Smooth muscle cell (in vitro differentiated cells): ENCODE results near the gene PYGO2. TPM values are rescaled to one million over a fixed set of nuclear protein-coding genes. Genes with fewer than 3 reads are reported as not detected.
A peak's percentile ranks its signal among the peaks of the same experiment; 100 is the strongest.

Experiments used
- DNase-seq: peaks from one replicate; lab custom pipeline; 2025; ENCODE audit not compliant: unreplicated experiment; lab: John Stamatoyannopoulos, UW
- H2AFZ ChIP-seq: fragments of 200-600 bp; sonication (generic); 2 replicates; pipeline ENCODE4 v1.6.0; 2016; ENCODE audit warnings: antibody characterized with exemption, low read depth, mild to moderate bottlenecking
- H3F3A ChIP-seq: fragments of 200-600 bp; sonication (generic); 2 replicates; pipeline ENCODE4 v1.6.0; 2017; ENCODE audit warnings: antibody characterized with exemption, low read depth
- H3K27ac ChIP-seq: fragments of 200-600 bp; sonication (generic); 2 replicates; pipeline ENCODE4 v1.5.1; 2016; ENCODE audit warnings: low read depth, mild to moderate bottlenecking
- H3K27me3 ChIP-seq: fragments of 200-600 bp; sonication (generic); 2 replicates; pipeline ENCODE4 v1.6.1; 2016; ENCODE audit warnings: low read depth, mild to moderate bottlenecking
- H3K36me3 ChIP-seq: fragments of 200-600 bp; sonication (generic); 2 replicates; pipeline ENCODE4 v1.5.1; 2016; ENCODE audit warnings: low read depth
- H3K4me1 ChIP-seq: fragments of 200-600 bp; sonication (generic); 2 replicates; pipeline ENCODE4 v1.5.1; 2016; ENCODE audit warnings: low read depth
- H3K4me2 ChIP-seq: fragments of 200-600 bp; sonication (generic); 2 replicates; pipeline ENCODE4 v1.6.0; 2016; ENCODE audit warnings: mild to moderate bottlenecking
- H3K4me3 ChIP-seq: fragments of 200-600 bp; sonication (generic); 2 replicates; pipeline ENCODE4 v1.5.1; 2016; ENCODE audit warnings: mild to moderate bottlenecking
- H3K79me2 ChIP-seq: fragments of 200-600 bp; sonication (generic); 2 replicates; pipeline ENCODE4 v1.6.0; 2016; ENCODE audit warnings: low read depth, mild to moderate bottlenecking
- H3K9ac ChIP-seq: fragments of 200-600 bp; sonication (generic); 2 replicates; pipeline ENCODE4 v1.6.0; 2016; ENCODE audit warnings: low read depth
- H3K9me3 ChIP-seq: fragments of 200-600 bp; sonication (generic); replicated peaks from 2 replicates; pipeline ENCODE4 v1.5.1; 2016; ENCODE audit warnings: low read depth
- H4K20me1 ChIP-seq: fragments of 200-600 bp; sonication (generic); 2 replicates; pipeline ENCODE4 v1.6.0; 2016; ENCODE audit warnings: low read depth
- WGBS: methylation state at CpG from one replicate; pipeline ENCODE4 v1.1.7; 2016; ENCODE audit warnings: low lambda C conversion rate; 5-methylcytosine and 5-hydroxymethylcytosine counted together
- polyA plus RNA-seq: library from polyadenylated mRNA; unstranded; fragments of >200 nt; fragmentation: Nextera tagmentation; extraction: Ambion mirVana; gene quantifications from 2 replicates; pipeline ENCODE4 v1.2.1, GENCODE V29; 2016
- total RNA-seq: library from RNA; depleted of rRNA; stranded (reverse); fragments of >200 nt; gene quantifications from 2 replicates; pipeline ENCODE4 v1.2.3, GENCODE V29; 2014
- TF ChIP-seq, protein P1 (sequence below): fragments of 200-600 bp; sonication (generic); IDR thresholded peaks from 2 replicates; pipeline ENCODE4 v1.5.1; 2017; ENCODE audit warnings: borderline replicate concordance, mild to moderate bottlenecking, antibody characterized with exemption; ENCODE audit not compliant: insufficient read depth, poor library complexity, severe bottlenecking

The PYGO2 gene, protein sequence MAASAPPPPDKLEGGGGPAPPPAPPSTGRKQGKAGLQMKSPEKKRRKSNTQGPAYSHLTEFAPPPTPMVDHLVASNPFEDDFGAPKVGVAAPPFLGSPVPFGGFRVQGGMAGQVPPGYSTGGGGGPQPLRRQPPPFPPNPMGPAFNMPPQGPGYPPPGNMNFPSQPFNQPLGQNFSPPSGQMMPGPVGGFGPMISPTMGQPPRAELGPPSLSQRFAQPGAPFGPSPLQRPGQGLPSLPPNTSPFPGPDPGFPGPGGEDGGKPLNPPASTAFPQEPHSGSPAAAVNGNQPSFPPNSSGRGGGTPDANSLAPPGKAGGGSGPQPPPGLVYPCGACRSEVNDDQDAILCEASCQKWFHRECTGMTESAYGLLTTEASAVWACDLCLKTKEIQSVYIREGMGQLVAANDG
- 18.4 and 20.3 TPM in 2 replicates for total RNA-seq
- polyA plus RNA-seq: 27.9 and 30.0 TPM in 2 replicates

GRCh38 chr1:154961207-154962155 lies at the start of gene PYGO2:
PYGO2 (minus strand) TSS chr1:154961782; CDS start chr1:154961576, 206 bp downstream.
- Histone ChIP-seq H3K4me1 (peaks cover 28% of the 10 kb centered on the region), H3K9ac (peak within 1 kb of the TSS; percentile 83), H3K9me3 (no peaks in the 10 kb centered on the region), H3K27ac (peak within 1 kb of the TSS; percentile 85), H3K27me3 (no peaks in the 10 kb centered on the region), H2AFZ (no peak within 1 kb of the TSS), H4K20me1 (peaks cover 7% of the 10 kb centered on the region), H3K4me2 (peak within 1 kb of the TSS; percentile 95), H3K4me3 (peak within 1 kb of the TSS; percentile 82), H3K79me2 (peaks cover 10% of the 10 kb centered on the region), H3F3A (peaks cover 17% of the 10 kb centered on the region), H3K36me3 (peaks cover 5% of the 10 kb centered on the region)
- 2% methylated on average over 78 of the region's 93 CpGs for WGBS
- TF ChIP-seq, protein P1, sequence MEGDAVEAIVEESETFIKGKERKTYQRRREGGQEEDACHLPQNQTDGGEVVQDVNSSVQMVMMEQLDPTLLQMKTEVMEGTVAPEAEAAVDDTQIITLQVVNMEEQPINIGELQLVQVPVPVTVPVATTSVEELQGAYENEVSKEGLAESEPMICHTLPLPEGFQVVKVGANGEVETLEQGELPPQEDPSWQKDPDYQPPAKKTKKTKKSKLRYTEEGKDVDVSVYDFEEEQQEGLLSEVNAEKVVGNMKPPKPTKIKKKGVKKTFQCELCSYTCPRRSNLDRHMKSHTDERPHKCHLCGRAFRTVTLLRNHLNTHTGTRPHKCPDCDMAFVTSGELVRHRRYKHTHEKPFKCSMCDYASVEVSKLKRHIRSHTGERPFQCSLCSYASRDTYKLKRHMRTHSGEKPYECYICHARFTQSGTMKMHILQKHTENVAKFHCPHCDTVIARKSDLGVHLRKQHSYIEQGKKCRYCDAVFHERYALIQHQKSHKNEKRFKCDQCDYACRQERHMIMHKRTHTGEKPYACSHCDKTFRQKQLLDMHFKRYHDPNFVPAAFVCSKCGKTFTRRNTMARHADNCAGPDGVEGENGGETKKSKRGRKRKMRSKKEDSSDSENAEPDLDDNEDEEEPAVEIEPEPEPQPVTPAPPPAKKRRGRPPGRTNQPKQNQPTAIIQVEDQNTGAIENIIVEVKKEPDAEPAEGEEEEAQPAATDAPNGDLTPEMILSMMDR: peak; percentile 54
- DNase-seq: peak; percentile 66

GRCh38 chr1:155011004-155011416 lies 49.4 kb upstream of the PYGO2 start:
- no peaks in the 10 kb centered on the region for H3F3A ChIP-seq
- H3K36me3 ChIP-seq: no peaks in the 10 kb centered on the region
- 80% methylated on average over 5 of the region's 5 CpGs for WGBS
- no peak overlapping the region for H3K27ac ChIP-seq
- peaks cover 21% of the 10 kb centered on the region for H3K79me2 ChIP-seq
- H3K4me1 ChIP-seq: peaks cover 32% of the 10 kb centered on the region
- no peak overlapping the region for H3K4me3 ChIP-seq
- peaks cover 71% of the 10 kb centered on the region for H4K20me1 ChIP-seq
- no peaks in the 10 kb centered on the region for H3K27me3 ChIP-seq
- H3K9me3 ChIP-seq: no peaks in the 10 kb centered on the region
- no peak overlapping the region for H3K4me2 ChIP-seq
- DNase-seq: no peak
- no peak overlapping the region for H2AFZ ChIP-seq
- TF ChIP-seq, protein P1: no peak
- no peak overlapping the region for H3K9ac ChIP-seq

GRCh38 chr1:155010211-155010918 lies 48.8 kb upstream of the PYGO2 start:
- H3K9me3 ChIP-seq: no peaks in the 10 kb centered on the region
- peaks cover 32% of the 10 kb centered on the region for H3K4me1 ChIP-seq
- no peak overlapping the region for H3K27ac ChIP-seq
- no peaks in the 10 kb centered on the region for H3F3A ChIP-seq
- H3K79me2 ChIP-seq: peaks cover 21% of the 10 kb centered on the region
- H3K9ac ChIP-seq: no peak overlapping the region
- peaks cover 72% of the 10 kb centered on the region for H4K20me1 ChIP-seq
- H3K27me3 ChIP-seq: no peaks in the 10 kb centered on the region
- no peak overlapping the region for H3K4me2 ChIP-seq
- H2AFZ ChIP-seq: no peak overlapping the region
- H3K36me3 ChIP-seq: no peaks in the 10 kb centered on the region
- no peak for DNase-seq
- TF ChIP-seq, protein P1: no peak
- no peak overlapping the region for H3K4me3 ChIP-seq
- 83% methylated on average over 10 of the region's 11 CpGs for WGBS
